Stimulated activated naive CD8-positive, alpha-beta T cell treated with anti-CD3 and anti-CD28 coated beads, Interleukin-15, Interleukin-2, amounts not matched to agents 100 ng/mL and 50 ng/mL, for 24 hours (primary cell): ENCODE measurements around the gene COL18A1.

Experiments used
- H3K27ac Mint-ChIP-seq: one replicate; pipeline ENCODE4 v1.8.0; 2021; ENCODE audit warnings: mild to moderate bottlenecking, mixed read lengths
- H3K27me3 Mint-ChIP-seq: one replicate; pipeline ENCODE4 v1.8.0; 2021; ENCODE audit warnings: mixed read lengths
- H3K36me3 Mint-ChIP-seq: one replicate; pipeline ENCODE4 v1.8.0; 2021; ENCODE audit warnings: low read depth, mixed read lengths
- H3K4me1 Mint-ChIP-seq: one replicate; pipeline ENCODE4 v1.8.0; 2021; ENCODE audit warnings: low read depth, mixed read lengths
- H3K4me3 Mint-ChIP-seq: one replicate; pipeline ENCODE4 v1.8.0; 2021; ENCODE audit warnings: mild to moderate bottlenecking, mixed read lengths
- H3K9me3 Mint-ChIP-seq: one replicate; pipeline ENCODE4 v1.8.0; 2021; ENCODE audit warnings: mixed read lengths

COL18A1 gene

GRCh38 chr21:45562965-45563364, 158.0 kb downstream of the COL18A1 start:
- Mint-ChIP-seq H3K4me3 (no peak overlapping the region), H3K36me3 (no peaks in the 10 kb centered on the region), H3K27ac (no peak overlapping the region), H3K4me1 (no peaks in the 10 kb centered on the region), H3K27me3 (peaks cover 32% of the 10 kb centered on the region), H3K9me3 (no peaks in the 10 kb centered on the region)
